B cell (primary cell): Measurements from ENCODE around the gene CNIH4. TPM values are rescaled to one million over a fixed set of nuclear protein-coding genes. Genes with fewer than 3 reads are reported as not detected.

Experiments
- ATAC-seq: fragments of 200-7000 bp; cut with Tn5 transposase; one replicate; pipeline ENCODE4 v1.10.0; 2021; ENCODE audit warnings: low read depth, mild to moderate bottlenecking, moderate number of reproducible peaks, moderate library complexity
- CTCF ChIA-PET: fragments of 350-600 bp; sonication (Branson Sonifier 250); formaldehyde crosslinking; loops from one replicate; lab custom pipeline; 2021; ENCODE audit warnings: antibody characterized with exemption, inconsistent platforms; lab: Charles Lee
- POLR2A ChIA-PET: fragments of 350-600 bp; sonication (Branson Sonifier 250); formaldehyde crosslinking; loops from one replicate; lab custom pipeline; 2021; ENCODE audit warnings: antibody characterized with exemption; lab: Charles Lee
- DNase-seq: peaks from one replicate; pipeline ENCODE4 v3.0.0; 2013
- H2AFZ ChIP-seq: 2 replicates; pipeline ENCODE4 v1.6.1; 2012; ENCODE audit warnings: mild to moderate bottlenecking, low read depth, low read length; ENCODE audit not compliant: insufficient read depth, poor library complexity, severe bottlenecking
- H3K27ac ChIP-seq, 2 donors: 1 replicate in 1 of 2; 2 replicates in 1 of 2; pipeline ENCODE4 v1.5.1; 2012 to 2013; ENCODE audit warnings: low read length in 2 of 2, mild to moderate bottlenecking in 2 of 2, moderate library complexity in 1 of 2
- H3K27me3 ChIP-seq, 4 experiments: fragments of 200-600 bp in 1 of 4; sonication (generic) in 1 of 4; replicated peaks in 1 of 4; 1 replicate in 2 of 4; 2 replicates in 2 of 4; pipeline versions ENCODE4 v1.6.1 to v1.7.0; 2013 to 2016; ENCODE audit warnings: low read length in 3 of 4, mild to moderate bottlenecking in 2 of 4, mixed read lengths in 1 of 4, moderate library complexity in 1 of 4; ENCODE audit not compliant: insufficient read depth in 4 of 4, control insufficient read depth in 3 of 4; ENCODE audit errors: control extremely low read depth in 1 of 4
- H3K36me3 ChIP-seq, 2 experiments: replicated peaks in 1 of 2; 1 replicate in 1 of 2; 2 replicates in 1 of 2; pipeline versions ENCODE4 v1.6.1 to v1.7.1; 2013; ENCODE audit warnings: low read length in 1 of 2; ENCODE audit not compliant: insufficient read depth in 2 of 2, control insufficient read depth in 1 of 2; ENCODE audit errors: control extremely low read depth in 1 of 2, extremely low read depth in 1 of 2
- H3K4me1 ChIP-seq, 2 donors: fragments of 200-600 bp in 1 of 2; sonication (generic) in 1 of 2; 1 replicate in 1 of 2; 2 replicates in 1 of 2; pipeline versions ENCODE4 v1.5.1 to v1.6.1; 2013 to 2017; ENCODE audit warnings: low read length in 2 of 2; ENCODE audit not compliant: control insufficient read depth in 2 of 2, insufficient read depth in 2 of 2
- H3K4me2 ChIP-seq: replicated peaks from 2 replicates; pipeline ENCODE3; 2012; ENCODE audit warnings: mild to moderate bottlenecking, low read depth, low read length; ENCODE audit not compliant: poor library complexity, severe bottlenecking
- H3K4me3 ChIP-seq, 5 experiments: fragments of 200-600 bp in 1 of 5; sonication (generic) in 1 of 5; 1 replicate in 3 of 5; 2 replicates in 2 of 5; pipeline versions ENCODE4 v1.5.1 to v1.7.0; 2011 to 2016; ENCODE audit warnings: low read length in 4 of 5, mild to moderate bottlenecking in 4 of 5, low read depth in 2 of 5, control low read depth in 1 of 5, moderate library complexity in 1 of 5; ENCODE audit not compliant: insufficient read depth in 1 of 5; ENCODE audit errors: control extremely low read depth in 1 of 5, extremely low read depth in 1 of 5
- H3K79me2 ChIP-seq: fragments of 200-600 bp; sonication (generic); one replicate; pipeline ENCODE4 v1.6.0; 2016; ENCODE audit warnings: low read length; ENCODE audit not compliant: control insufficient read depth, insufficient read depth
- H3K9ac ChIP-seq: fragments of 200-600 bp; sonication (generic); 2 replicates; pipeline ENCODE4 v1.6.1; 2017; ENCODE audit warnings: mild to moderate bottlenecking, low read length, moderate library complexity
- H3K9me3 ChIP-seq, 3 donors: one replicate each; pipeline versions ENCODE4 v1.6.1 to v1.7.1; 2013; ENCODE audit warnings: low read length in 2 of 3; ENCODE audit not compliant: control insufficient read depth in 2 of 3, insufficient read depth in 1 of 3; ENCODE audit errors: control extremely low read depth in 1 of 3
- H4K20me1 ChIP-seq: 2 replicates; pipeline ENCODE4 v1.6.0; 2012; ENCODE audit warnings: mild to moderate bottlenecking, low read length; ENCODE audit not compliant: insufficient read depth, control insufficient read depth, poor library complexity, severe bottlenecking
- H3K27ac Mint-ChIP-seq: one replicate; pipeline ENCODE4 v1.8.0; 2021; ENCODE audit warnings: mixed read lengths
- H3K27me3 Mint-ChIP-seq: one replicate; pipeline ENCODE4 v1.8.0; 2021; ENCODE audit warnings: mixed read lengths
- H3K4me1 Mint-ChIP-seq: one replicate; pipeline ENCODE4 v1.8.0; 2021; ENCODE audit warnings: mixed read lengths
- H3K4me3 Mint-ChIP-seq: one replicate; pipeline ENCODE4 v1.8.0; 2021; ENCODE audit warnings: mixed read lengths
- H3K9me3 Mint-ChIP-seq: one replicate; pipeline ENCODE4 v1.8.0; 2022; ENCODE audit warnings: mixed read lengths; ENCODE audit not compliant: insufficient read depth
- EZH2 ChIP-seq: IDR thresholded peaks from 2 replicates; pipeline ENCODE4 v1.6.1; 2012; ENCODE audit warnings: borderline replicate concordance, low read depth, mild to moderate bottlenecking, moderate library complexity, low read length; ENCODE audit not compliant: insufficient read depth, poor library complexity, severe bottlenecking
- WGBS: methylation state at CpG from one replicate; pipeline ENCODE4 v1.1.5; 2013; ENCODE audit warnings: missing lambda C conversion rate; ENCODE audit not compliant: insufficient coverage; 5-methylcytosine and 5-hydroxymethylcytosine counted together
- intact Hi-C: fragments of 100-400 bp; cut with micrococcal nuclease; formaldehyde crosslinking; loops from one replicate; pipeline ENCODE4 v1.10.0; 2022
- polyA plus RNA-seq: library from polyadenylated mRNA; depleted of rRNA; stranded (reverse); fragments of >200 nt; gene quantifications from 2 replicates; pipeline ENCODE4 v1.2.3, GENCODE V29; 2012
- total RNA-seq, 2 donors: library from RNA; stranded (reverse); fragments of 120-200 nt in 1 of 2; gene quantifications; 1 replicate in 1 of 2; 2 replicates in 1 of 2; pipeline versions ENCODE4 v1.2.3 to v1.2.4, GENCODE V29; 2013 to 2022
- TF ChIP-seq, protein P1 (sequence below): fragments of 200-600 bp; IDR thresholded peaks from one replicate; pipeline ENCODE4 v1.8.0; 2022; ENCODE audit warnings: antibody characterized with exemption, mild to moderate bottlenecking

The CNIH4 gene
- total and polyA plus RNA-seq, 2 donors (not counting 1 experiment from before 2014, with no cell fraction given): 13.3 to 27.2 TPM

DNA sequence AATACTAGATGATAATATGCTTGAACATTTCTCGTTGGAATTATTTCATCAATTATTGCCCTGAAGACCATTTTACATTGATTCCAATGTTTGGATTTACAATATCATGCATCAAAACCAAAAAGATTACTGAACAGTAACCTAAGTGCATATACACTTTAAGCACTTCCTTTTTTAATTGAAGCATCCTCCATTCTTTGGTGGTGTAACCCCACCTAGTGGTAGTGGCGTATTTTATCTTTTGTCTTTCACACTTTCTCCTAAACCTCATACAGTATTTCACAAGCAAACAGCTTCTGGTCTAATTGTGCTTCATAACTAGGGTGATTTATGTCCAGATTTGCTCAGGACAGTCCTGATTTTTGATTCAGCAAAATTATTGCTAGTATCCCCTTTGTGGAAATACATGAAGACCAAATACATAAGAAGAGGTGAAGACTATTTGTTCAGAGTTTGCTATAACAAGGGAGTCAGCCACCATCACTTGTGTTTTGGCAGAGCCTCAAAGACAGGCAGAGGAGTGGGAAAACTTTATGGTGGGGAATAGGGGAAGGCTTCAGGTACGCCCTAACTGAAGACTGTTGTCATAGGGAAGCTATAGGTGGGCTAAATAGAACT, 23.3 kb upstream of the CNIH4 start:
- H3K4me3 Mint-ChIP-seq: peak overlapping the region; percentile 59
- TF ChIP-seq EZH2: no peak
- TF ChIP-seq, protein P1, sequence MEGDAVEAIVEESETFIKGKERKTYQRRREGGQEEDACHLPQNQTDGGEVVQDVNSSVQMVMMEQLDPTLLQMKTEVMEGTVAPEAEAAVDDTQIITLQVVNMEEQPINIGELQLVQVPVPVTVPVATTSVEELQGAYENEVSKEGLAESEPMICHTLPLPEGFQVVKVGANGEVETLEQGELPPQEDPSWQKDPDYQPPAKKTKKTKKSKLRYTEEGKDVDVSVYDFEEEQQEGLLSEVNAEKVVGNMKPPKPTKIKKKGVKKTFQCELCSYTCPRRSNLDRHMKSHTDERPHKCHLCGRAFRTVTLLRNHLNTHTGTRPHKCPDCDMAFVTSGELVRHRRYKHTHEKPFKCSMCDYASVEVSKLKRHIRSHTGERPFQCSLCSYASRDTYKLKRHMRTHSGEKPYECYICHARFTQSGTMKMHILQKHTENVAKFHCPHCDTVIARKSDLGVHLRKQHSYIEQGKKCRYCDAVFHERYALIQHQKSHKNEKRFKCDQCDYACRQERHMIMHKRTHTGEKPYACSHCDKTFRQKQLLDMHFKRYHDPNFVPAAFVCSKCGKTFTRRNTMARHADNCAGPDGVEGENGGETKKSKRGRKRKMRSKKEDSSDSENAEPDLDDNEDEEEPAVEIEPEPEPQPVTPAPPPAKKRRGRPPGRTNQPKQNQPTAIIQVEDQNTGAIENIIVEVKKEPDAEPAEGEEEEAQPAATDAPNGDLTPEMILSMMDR: peak; percentile 90
- Histone ChIP-seq H4K20me1 (no peaks in the 10 kb centered on the region), H3K27me3 (no peaks in the 10 kb centered on the region), H3K36me3 (no peaks in the 10 kb centered on the region), H3K4me1 (peaks cover 11 to 25% of the 10 kb centered on the region in 2 donors), H3K27ac (no peak overlapping the region), H2AFZ (peak overlapping the region; percentile 29), H3K9me3 (peaks cover 0 to 2% (median 0%) of the 10 kb centered on the region in 3 donors), H3K79me2 (peaks cover 19% of the 10 kb centered on the region), H3K9ac (no peak overlapping the region), H3K4me2 (no peak overlapping the region), H3K4me3 (no peak overlapping the region)
- ATAC-seq (peak; percentile 60), DNase-seq (peak; percentile 80)
- peaks cover 37% of the 10 kb centered on the region for H3K4me1 Mint-ChIP-seq
- intact Hi-C loops: loop anchor here (1.0 to 10.0 kb wide), 5 partner anchors 89 to 635 kb away; partner anchors contain the start of gene TP53BP2
- CTCF ChIA-PET: interaction anchor here (0.6 to 6.9 kb wide), 15 partner anchors 17 to 522 kb away, joined by 3 to 100 read pairs (median 3); partner anchors contain the start of genes DEGS1 and FBXO28
- no peaks in the 10 kb centered on the region for H3K27me3 Mint-ChIP-seq
- WGBS: 60% methylated on average over 1 of the region's 3 CpGs
- POLR2A ChIA-PET: no interaction called here
- no peaks in the 10 kb centered on the region for H3K9me3 Mint-ChIP-seq
- peak overlapping the region; percentile 64 for H3K27ac Mint-ChIP-seq
